HPDE6-E6E7 (cell line): ENCODE data around the gene DICER1.

Source experiments
- DNase-seq: peaks from one replicate; pipeline ENCODE4 v3.0.0; 2011; ENCODE audit warnings: missing footprints; ENCODE audit errors: extremely low spot score

The DICER1 gene

GRCh38 chr14:95088665-95089064, 68.7 kb downstream of the DICER1 start:
- DNase-seq: no peak

DNA sequence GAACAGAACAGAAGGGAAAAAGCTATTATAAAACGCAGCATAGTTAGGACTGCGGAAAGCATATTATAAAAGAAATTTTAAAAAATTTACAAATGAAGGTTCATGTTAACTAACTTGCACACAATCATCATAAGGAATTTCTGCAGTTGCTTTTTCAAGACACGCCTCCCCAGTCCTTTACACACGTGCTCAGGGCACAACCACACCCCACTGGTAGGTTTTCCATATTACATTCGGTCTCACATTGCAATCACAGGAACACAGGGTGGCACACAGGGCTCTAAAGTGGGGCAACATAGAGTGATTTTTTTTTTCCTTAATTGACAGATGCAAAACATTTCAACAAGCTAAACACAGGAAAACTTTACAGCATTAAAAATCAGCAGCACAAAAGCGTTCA, 69.7 kb downstream of the DICER1 start:
- no peak for DNase-seq

GRCh38 chr14:95085321-95085720, 72.0 kb downstream of the DICER1 start:
- no peak for DNase-seq

DNA sequence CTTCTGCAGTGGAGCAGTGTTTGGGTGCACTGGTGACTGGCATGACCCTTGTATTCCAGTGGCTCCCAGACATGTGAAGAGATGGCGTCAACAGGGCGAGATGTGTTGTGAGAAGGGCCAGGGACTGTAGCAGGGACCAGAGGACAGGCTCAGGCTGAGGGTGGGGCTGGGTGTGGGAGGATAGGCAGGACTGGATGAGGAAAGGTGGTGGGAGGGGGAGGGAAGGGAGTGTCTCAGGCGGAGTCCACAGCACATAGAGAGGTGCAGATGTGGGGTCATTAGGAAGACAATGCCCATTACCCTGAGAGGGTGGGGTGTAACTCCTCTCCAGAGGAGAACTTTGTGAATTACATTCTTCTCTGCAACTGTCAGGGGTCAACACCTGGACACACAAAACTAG, 78.5 kb downstream of the DICER1 start:
- DNase-seq: no peak

- no peak for DNase-seq
These were observed 80.0 kb downstream of the DICER1 start for GRCh38 chr14:95077345-95077744.

GRCh38 chr14:95075789-95076188, 81.5 kb downstream of the DICER1 start:
- no peak for DNase-seq

DNA sequence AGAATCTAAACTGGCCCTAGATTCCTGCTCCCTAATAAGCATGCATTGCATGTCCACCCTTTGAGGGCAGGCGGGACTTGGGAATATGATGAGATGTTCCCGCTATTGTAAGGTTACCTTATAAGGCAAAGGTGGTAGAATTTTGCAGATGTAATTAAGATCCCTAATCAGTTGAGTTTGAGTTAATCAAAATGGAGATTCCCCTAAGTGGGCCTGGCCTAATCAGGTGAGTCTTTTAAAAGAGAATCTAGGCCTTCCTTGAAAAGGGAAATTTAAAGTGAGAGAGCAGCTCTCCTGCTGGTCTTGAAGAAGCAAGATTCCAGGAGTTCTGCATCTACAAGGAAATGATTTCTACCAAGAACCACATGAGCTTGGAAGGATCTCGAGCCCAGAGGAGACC, 83.4 kb downstream of the DICER1 start:
- no peak for DNase-seq

- no peak for DNase-seq
These were observed 84.9 kb downstream of the DICER1 start for GRCh38 chr14:95072310-95072905.

GRCh38 chr14:95071649-95072280, 85.6 kb downstream of the DICER1 start:
- DNase-seq: no peak

GRCh38 chr14:95070748-95071435, 86.4 kb downstream of the DICER1 start:
- DNase-seq: no peak

DNA sequence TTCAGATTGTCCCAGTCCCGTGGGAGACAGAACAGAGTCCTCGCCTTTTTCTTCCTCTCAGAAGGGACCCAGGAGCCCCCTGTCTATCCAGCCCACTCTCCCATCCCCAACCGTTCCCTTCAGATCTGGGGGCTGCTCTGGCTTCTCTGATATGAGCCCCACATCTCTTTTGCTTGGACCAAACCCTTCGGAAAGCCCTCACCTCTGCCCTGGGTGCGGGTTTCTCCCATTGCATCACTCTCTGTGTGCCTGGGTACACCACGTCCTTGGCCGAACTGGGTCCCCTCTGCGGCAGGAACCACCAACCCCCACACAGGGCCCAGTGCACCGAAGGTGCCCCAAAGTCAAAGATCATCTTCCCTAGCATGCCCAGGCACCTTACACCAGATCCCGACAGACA, 87.8 kb downstream of the DICER1 start:
- DNase-seq: no peak

- DNase-seq: no peak
These were observed 88.3 kb downstream of the DICER1 start for GRCh38 chr14:95069018-95069417.

- DNase-seq: no peak
These were observed 88.8 kb downstream of the DICER1 start for GRCh38 chr14:95068521-95068920.

DNA sequence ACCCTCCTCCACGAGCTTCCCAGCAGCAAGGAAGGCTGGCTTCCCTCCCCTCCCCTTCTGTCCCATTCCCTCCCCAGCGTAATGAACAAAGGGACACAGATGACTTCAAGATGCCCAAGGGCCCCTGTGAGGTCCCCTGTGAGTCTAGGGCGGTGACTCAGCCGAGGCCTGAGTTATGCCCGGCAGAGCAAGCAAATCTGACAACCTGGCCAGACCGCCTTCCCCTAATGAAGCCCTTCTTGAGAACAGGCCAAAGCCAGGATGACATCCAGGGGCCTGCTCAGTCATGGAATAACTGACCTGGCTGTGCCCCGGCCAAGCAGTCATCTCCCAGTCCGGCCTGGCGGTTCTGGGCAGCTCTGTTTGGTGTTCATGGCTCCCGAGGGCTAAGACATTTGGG, 89.2 kb downstream of the DICER1 start:
- no peak for DNase-seq

DNA sequence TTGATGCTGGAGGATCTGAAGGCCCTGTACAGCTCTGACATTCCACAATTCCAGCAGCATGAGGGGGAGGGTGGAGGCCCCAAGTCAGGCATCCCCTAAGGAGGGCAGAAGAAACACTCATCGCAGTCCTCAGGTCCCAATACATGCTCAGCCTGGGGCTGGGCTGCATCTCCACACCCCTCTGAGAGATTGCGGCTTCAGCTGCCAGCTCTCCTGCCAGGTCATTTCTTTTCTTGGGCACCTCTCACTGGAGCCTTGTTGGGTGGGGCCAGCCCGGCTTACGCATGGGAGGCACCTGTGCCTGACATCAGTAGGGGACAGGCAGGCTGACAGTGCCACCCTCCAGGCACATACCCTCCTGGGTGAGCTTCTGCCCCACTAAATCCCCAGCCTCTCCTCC, 89.8 kb downstream of the DICER1 start:
- no peak for DNase-seq

GRCh38 chr14:95066427-95066986, 90.8 kb downstream of the DICER1 start:
- DNase-seq: no peak

DNA sequence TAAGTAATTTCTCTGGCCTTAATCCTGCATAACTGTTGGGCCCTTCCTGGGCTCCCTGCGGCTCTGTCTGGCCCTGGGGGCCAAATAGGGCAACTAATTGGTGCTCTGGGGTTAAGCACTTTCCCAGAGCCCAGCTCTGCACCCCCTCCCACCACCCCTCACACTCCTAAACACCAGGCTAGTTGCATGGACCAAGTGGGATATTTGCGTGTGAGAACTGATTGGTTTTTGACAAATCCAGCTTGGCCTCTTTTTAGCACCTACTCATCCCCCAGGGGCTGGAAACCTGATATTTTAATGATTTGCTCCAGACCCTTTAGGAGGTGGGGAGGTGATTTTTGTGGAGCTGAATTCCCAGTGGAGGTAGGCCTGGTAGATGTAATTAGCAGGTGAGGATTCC, 91.9 kb downstream of the DICER1 start:
- DNase-seq: no peak

DNA sequence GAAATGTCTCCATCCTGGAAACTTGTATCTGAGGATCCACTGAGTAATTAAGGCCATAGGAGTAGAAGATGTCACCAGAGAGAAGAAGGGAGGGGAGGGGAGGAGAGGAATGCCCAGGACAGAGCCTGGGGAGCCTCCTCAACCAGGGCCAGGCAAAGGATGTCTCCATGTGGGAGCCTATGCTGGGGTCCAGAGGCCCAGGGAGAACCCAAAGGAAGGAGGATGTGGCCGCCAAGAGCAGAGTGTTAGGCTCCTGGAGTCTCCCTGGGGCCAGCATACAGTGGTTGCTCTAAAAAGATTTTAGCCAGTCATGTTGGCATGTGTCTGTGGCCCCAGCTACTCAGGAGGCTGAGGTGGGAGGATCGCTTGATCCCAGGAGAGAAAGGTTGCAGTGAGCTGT, 92.6 kb downstream of the DICER1 start:
- no peak for DNase-seq

DNA sequence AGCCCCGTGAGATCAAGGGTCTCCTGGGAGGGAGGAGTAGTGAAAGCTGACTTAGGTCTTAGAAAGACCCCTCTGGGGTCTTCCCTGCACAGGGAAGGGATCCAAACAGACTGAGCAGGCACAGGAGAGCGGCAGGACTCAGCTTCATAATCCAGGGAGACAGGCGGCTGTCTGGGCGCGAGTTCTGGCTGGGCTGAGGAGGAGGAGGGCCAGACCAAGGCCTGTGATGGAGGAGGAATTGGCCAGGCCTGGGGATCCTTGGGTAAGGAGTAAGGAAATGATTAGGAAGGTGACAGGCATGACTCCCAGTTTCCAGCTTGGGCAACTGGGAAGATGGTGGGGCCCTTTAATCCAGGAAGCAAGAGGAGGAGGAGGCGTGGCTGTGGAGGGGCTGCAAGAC, 93.1 kb downstream of the DICER1 start:
- DNase-seq: no peak

DNA sequence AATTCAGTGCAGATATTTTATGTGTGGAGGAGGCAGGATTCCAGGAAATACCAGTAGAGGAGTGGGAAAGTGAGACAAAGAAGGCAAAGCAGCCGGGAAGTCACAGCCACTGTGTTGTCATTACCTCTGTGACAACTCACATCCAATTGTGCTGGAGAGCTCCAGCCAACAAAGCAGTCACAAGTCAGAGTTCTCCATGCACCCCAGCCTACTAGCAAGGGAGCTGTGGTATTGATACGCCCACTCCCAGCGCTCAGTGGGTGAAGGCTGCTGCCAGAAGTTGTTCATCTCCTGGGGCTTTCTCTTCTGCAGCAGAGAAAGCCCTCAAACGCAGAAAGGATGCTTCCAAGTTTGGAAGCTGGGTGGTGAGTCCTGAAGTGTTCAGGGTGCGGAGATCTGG, 93.9 kb downstream of the DICER1 start:
- DNase-seq: no peak

GRCh38 chr14:95062946-95063345, 94.4 kb downstream of the DICER1 start:
- DNase-seq: no peak

GRCh38 chr14:95062220-95062619, 95.1 kb downstream of the DICER1 start:
- DNase-seq: no peak
